NK-92 (cell line): ENCODE measurements around the gene SELENOM.
"Not testable (repeated sequence)": the region's sequence is repeated elsewhere in the genome, so short reads cannot be mapped to it uniquely, and the experiment has no call there.

Experiments
- DNase-seq: peaks from one replicate; lab custom pipeline; 2025; ENCODE audit not compliant: unreplicated experiment; lab: John Stamatoyannopoulos, UW

Gene SELENOM

GRCh38 chr22:31106001-31106571 lies 1.3 kb downstream of the SELENOM start:
- no peak for DNase-seq

- DNase-seq: no peak
Observed at GRCh38 chr22:31105282-31105929, 2.0 kb downstream of the SELENOM start.

- no peak for DNase-seq
Observed at GRCh38 chr22:31104869-31105268, 2.5 kb downstream of the SELENOM start.

GRCh38 chr22:31103899-31104694 lies 3.3 kb downstream of the SELENOM start:
- DNase-seq: no peak

GRCh38 chr22:31103111-31103510 lies 4.3 kb downstream of the SELENOM start:
- DNase-seq: no peak

- no peak for DNase-seq
Observed at GRCh38 chr22:31102441-31103081, 4.8 kb downstream of the SELENOM start.

GRCh38 chr22:31100762-31101525 lies 6.4 kb downstream of the SELENOM start:
- no peak for DNase-seq

GRCh38 chr22:31099841-31100761 lies 7.3 kb downstream of the SELENOM start:
- DNase-seq: no peak

GRCh38 chr22:31099386-31099785 lies 8.0 kb downstream of the SELENOM start:
- no peak for DNase-seq

- no peak for DNase-seq
Observed at GRCh38 chr22:31098632-31099110, 8.7 kb downstream of the SELENOM start.

GRCh38 chr22:31097941-31098631 lies 9.3 kb downstream of the SELENOM start:
- DNase-seq: no peak

- DNase-seq: not testable (repeated sequence)
Observed at GRCh38 chr22:31097539-31097938, 9.8 kb downstream of the SELENOM start.

- no peak for DNase-seq
Observed at GRCh38 chr22:31096657-31097279, 10.6 kb downstream of the SELENOM start.

GRCh38 chr22:31095637-31096249 lies 11.6 kb downstream of the SELENOM start:
- no peak for DNase-seq

- DNase-seq: no peak
Observed at GRCh38 chr22:31094741-31095140, 12.6 kb downstream of the SELENOM start.

- no peak for DNase-seq
Observed at GRCh38 chr22:31094021-31094551, 13.3 kb downstream of the SELENOM start.

GRCh38 chr22:31093086-31093850 lies 14.1 kb downstream of the SELENOM start:
- no peak for DNase-seq
